HCT116 (cell line): Measurements from ENCODE around the gene ACP7. TPM values are rescaled to one million over a fixed set of nuclear protein-coding genes. Genes with fewer than 3 reads are reported as not detected.

ENCODE experiments used
- ATAC-seq: fragments of 200-7000 bp; cut with Tn5 transposase; 2 replicates; pipeline ENCODE4 v1.9.1; 2020; ENCODE audit warnings: mild to moderate bottlenecking, moderate library complexity
- BruUV-seq: library from RNA; stranded (reverse); fragments of 400-500 nt; replicated peaks from 2 replicates; lab custom pipeline; 2021; lab: Mats Ljungman, UMichigan
- CTCF ChIA-PET: fragments of 300-600 bp; sonication (Branson Sonifier 250); formaldehyde crosslinking; loops from one replicate; lab custom pipeline; 2021; ENCODE audit warnings: antibody characterized with exemption; lab: Charles Lee
- POLR2A ChIA-PET: fragments of 300-600, 350-600 bp; sonication (Branson Sonifier 250); formaldehyde crosslinking; loops from one replicate; lab custom pipeline; 2021; ENCODE audit warnings: antibody characterized with exemption; lab: Charles Lee
- RAD21 ChIA-PET, 2 experiments: fragments of 300-600 bp; sonication (Branson Sonifier 250); formaldehyde crosslinking; loops; one replicate each; lab custom pipeline; 2023; ENCODE audit warnings: low total read pairs in 2 of 2; ENCODE audit not compliant: uncharacterized antibody in 2 of 2, unreplicated experiment in 2 of 2, low non-redundant PET in 1 of 2; lab: Charles Lee
- DNase-seq: peaks from one replicate; pipeline ENCODE4 v3.0.0-alpha.2; 2010; ENCODE audit warnings: low read depth, low spot score
- H2AFZ ChIP-seq: fragments of 200-600 bp; shearing (Covaris generic), sonication (generic); 2 replicates; pipeline ENCODE4 v1.6.1; 2017; ENCODE audit warnings: low read depth, mixed run types, mixed read lengths, antibody characterized with exemption, low read length; ENCODE audit not compliant: poor library complexity, severe bottlenecking
- H3K27ac ChIP-seq: 2 replicates; pipeline ENCODE4 v1.5.1; 2012; ENCODE audit warnings: low read depth, low read length
- H3K27me3 ChIP-seq: fragments of 200-600 bp; sonication (generic); 2 replicates; pipeline ENCODE4 v1.6.1; 2016; ENCODE audit warnings: mixed run types, low read length, mixed read lengths; ENCODE audit not compliant: insufficient read depth
- H3K36me3 ChIP-seq, 2 experiments: fragments of 200-500 bp in 1 of 2; fragments of 200-600 bp in 1 of 2; sonication (Bioruptor generic) in 1 of 2; sonication (generic) in 1 of 2; 2 replicates each; pipeline versions ENCODE4 v1.5.1 to v1.6.1; 2014 to 2016; ENCODE audit warnings: low read length in 2 of 2, inconsistent platforms in 1 of 2, mixed read lengths in 1 of 2, mixed run types in 1 of 2; ENCODE audit not compliant: insufficient read depth in 2 of 2, control insufficient read depth in 1 of 2
- H3K4me1 ChIP-seq, 2 experiments: fragments of 200-600 bp in 1 of 2; sonication (generic) in 1 of 2; 2 replicates each; pipeline versions ENCODE4 v1.5.1 to v1.6.1; 2012 to 2017; ENCODE audit warnings: low read length in 2 of 2, inconsistent platforms in 1 of 2, mild to moderate bottlenecking in 1 of 2, mixed read lengths in 1 of 2, mixed run types in 1 of 2, moderate library complexity in 1 of 2; ENCODE audit not compliant: insufficient read depth in 2 of 2, control insufficient read depth in 1 of 2
- H3K4me2 ChIP-seq: fragments of 200-600 bp; sonication (generic); 2 replicates; pipeline ENCODE4 v1.6.1; 2017; ENCODE audit warnings: mixed run types, low read length, mixed read lengths
- H3K4me3 ChIP-seq, 2 experiments: fragments of 200-600 bp in 1 of 2; sonication (generic) in 1 of 2; replicated peaks in 1 of 2; 2 replicates each; pipeline ENCODE4 v1.5.1; 2011 to 2016; ENCODE audit warnings: low read length in 2 of 2, control low read depth in 1 of 2, low read depth in 1 of 2, mild to moderate bottlenecking in 1 of 2, mixed read lengths in 1 of 2, mixed run types in 1 of 2
- H3K79me2 ChIP-seq: fragments of 200-600 bp; sonication (generic); 2 replicates; pipeline ENCODE4 v1.6.1; 2017; ENCODE audit warnings: mild to moderate bottlenecking, mixed run types, low read length, moderate library complexity, mixed read lengths; ENCODE audit not compliant: insufficient read depth
- H3K9ac ChIP-seq: fragments of 200-600 bp; sonication (generic); 2 replicates; pipeline ENCODE4 v1.6.1; 2016; ENCODE audit warnings: low read length, mixed read lengths
- H3K9me2 ChIP-seq: fragments of 200-600 bp; sonication (generic), shearing (Covaris generic); 2 replicates; pipeline ENCODE4 v1.6.1; 2017; ENCODE audit warnings: mixed run types, mild to moderate bottlenecking, moderate library complexity; ENCODE audit not compliant: insufficient read depth
- H3K9me3 ChIP-seq, 2 experiments: fragments of 200-500 bp in 1 of 2; fragments of 200-600 bp in 1 of 2; sonication (Bioruptor generic) in 1 of 2; sonication (generic) in 1 of 2; 2 replicates each; pipeline ENCODE4 v1.6.1; 2014 to 2017; ENCODE audit warnings: low read length in 2 of 2, mixed read lengths in 2 of 2, inconsistent platforms in 1 of 2, low read depth in 1 of 2, mild to moderate bottlenecking in 1 of 2, mixed run types in 1 of 2, moderate library complexity in 1 of 2; ENCODE audit not compliant: control insufficient read depth in 1 of 2, insufficient read depth in 1 of 2
- H4K20me1 ChIP-seq: fragments of 200-600 bp; sonication (generic), shearing (Covaris generic); 2 replicates; pipeline ENCODE4 v1.6.1; 2017; ENCODE audit warnings: mixed run types, mild to moderate bottlenecking, moderate library complexity; ENCODE audit not compliant: insufficient read depth
- ATF3 ChIP-seq: IDR thresholded peaks from 2 replicates; pipeline ENCODE4 v1.6.1; 2012
- CTCF ChIP-seq, 3 experiments: fragments of 200-600 bp in 1 of 3; sonication (generic) in 1 of 3; IDR thresholded peaks in 2 of 3; conservative IDR thresholded peaks in 1 of 3; 2 replicates each; pipeline ENCODE4 v1.5.1; 2012 to 2017; ENCODE audit warnings: low read depth in 2 of 3, low read length in 2 of 3, antibody characterized with exemption in 1 of 3, borderline replicate concordance in 1 of 3, control low read depth in 1 of 3, mild to moderate bottlenecking in 1 of 3, mixed read lengths in 1 of 3, mixed run types in 1 of 3, moderate library complexity in 1 of 3; ENCODE audit not compliant: insufficient read depth in 1 of 3
- EGR1 ChIP-seq: IDR thresholded peaks from 2 replicates; pipeline ENCODE4 v1.6.1; 2012; ENCODE audit warnings: low read depth
- ELF1 ChIP-seq: IDR thresholded peaks from 2 replicates; pipeline ENCODE4 v1.6.1; 2012; ENCODE audit warnings: low read depth, borderline replicate concordance
- FOSL1 ChIP-seq: IDR thresholded peaks from 2 replicates; pipeline ENCODE4 v1.6.1; 2012; ENCODE audit warnings: low read depth
- JUND ChIP-seq: IDR thresholded peaks from 2 replicates; pipeline ENCODE4 v1.6.1; 2012
- RAD21 ChIP-seq: IDR thresholded peaks from 2 replicates; pipeline ENCODE4 v1.6.1; 2012; ENCODE audit warnings: low read depth, mild to moderate bottlenecking
- REST ChIP-seq: IDR thresholded peaks from 2 replicates; pipeline ENCODE4 v1.6.1; 2012; ENCODE audit warnings: low read depth
- SIN3A ChIP-seq: IDR thresholded peaks from 2 replicates; pipeline ENCODE4 v1.6.1; 2012; ENCODE audit warnings: low read depth
- SP1 ChIP-seq: IDR thresholded peaks from 2 replicates; pipeline ENCODE4 v1.6.1; 2012; ENCODE audit warnings: low read depth
- SRF ChIP-seq: IDR thresholded peaks from 2 replicates; pipeline ENCODE4 v1.6.1; 2012; ENCODE audit warnings: low read depth
- YY1 ChIP-seq: IDR thresholded peaks from 2 replicates; pipeline ENCODE4 v1.6.1; 2011; ENCODE audit warnings: low read length, low read depth, moderate library complexity, mild to moderate bottlenecking; ENCODE audit not compliant: insufficient replicate concordance; ENCODE audit errors: extremely low read depth
- ZBTB33 ChIP-seq: IDR thresholded peaks from 2 replicates; pipeline ENCODE4 v1.6.1; 2011; ENCODE audit warnings: mild to moderate bottlenecking, low read length, moderate library complexity; ENCODE audit not compliant: insufficient replicate concordance; ENCODE audit errors: extremely low read depth
- ZFX ChIP-seq: fragments of 450-650 bp; IDR thresholded peaks from 2 replicates; pipeline ENCODE4 v1.6.1; 2017
- ZNF274 ChIP-seq: fragments of 200-500 bp; sonication (Bioruptor generic); IDR thresholded peaks from 2 replicates; pipeline ENCODE4 v1.6.1; 2014; ENCODE audit warnings: mild to moderate bottlenecking, low read depth, low read length, inconsistent platforms
- intact Hi-C: fragments of 100-400 bp; cut with micrococcal nuclease; formaldehyde crosslinking; loops from 2 replicates; pipeline ENCODE4 v1.10.0; 2022
- total RNA-seq: library from RNA; stranded (reverse); gene quantifications from one replicate; pipeline ENCODE4 v1.2.1, GENCODE V29; 2021; ENCODE audit not compliant: unreplicated experiment

The ACP7 gene
- total RNA-seq, 1 experiment from 2014 or later = 4.7 TPM

- TF ChIP-seq SRF = no peak
- TF ChIP-seq CTCF (IDR thresholded peaks at IDR 0.05 in 2 of 3, conservative IDR thresholded peaks at IDR 0.05 in 1 of 3; ENCODE audit: borderline replicate concordance in 1 of 3, insufficient read depth in 1 of 3, low read depth in 2 of 3, low read length in 2 of 3) = no peak
- no peak for TF ChIP-seq ZBTB33
- TF ChIP-seq FOSL1 = no peak
- no peak for TF ChIP-seq SIN3A
Measured at GRCh38 chr19:39065928-39066327, 18.2 kb upstream of the ACP7 start (continued).

GRCh38 chr19:39067104-39067503 is 17.1 kb upstream of the ACP7 start:
- Histone ChIP-seq H3K4me2 (no peak overlapping the region), H3K36me3 (no peaks in the 10 kb centered on the region), H3K27me3 (no peaks in the 10 kb centered on the region), H4K20me1 (no peaks in the 10 kb centered on the region), H2AFZ (no peak overlapping the region), H3K9me2 (no peaks in the 10 kb centered on the region), H3K9ac (no peak overlapping the region), H3K4me1 (peaks cover 18 to 36% of the 10 kb centered on the region in 2 experiments), H3K9me3 (no peaks in the 10 kb centered on the region), H3K4me3 (no peak overlapping the region), H3K27ac (no peak overlapping the region), H3K79me2 (no peaks in the 10 kb centered on the region)
- ATAC-seq (no peak), DNase-seq (no peak)
- intact Hi-C loops = no loop called here
- ChIA-PET RAD21 (no interaction called here), CTCF (no interaction called here), POLR2A (no interaction called here)
- no TSS peak for BruUV-seq
- TF ChIP-seq JUND = no peak
- TF ChIP-seq FOSL1 = no peak
- TF ChIP-seq EGR1 = no peak
- no peak for TF ChIP-seq SP1
- TF ChIP-seq ZNF274 = no peak
- no peak for TF ChIP-seq ELF1
- TF ChIP-seq SRF = no peak
- no peak for TF ChIP-seq SIN3A
- TF ChIP-seq REST = no peak
- no peak for TF ChIP-seq ATF3
- no peak for TF ChIP-seq ZFX
- TF ChIP-seq YY1 = no peak
- no peak for TF ChIP-seq CTCF (IDR thresholded peaks at IDR 0.05 in 2 of 3, conservative IDR thresholded peaks at IDR 0.05 in 1 of 3; ENCODE audit: borderline replicate concordance in 1 of 3, insufficient read depth in 1 of 3, low read depth in 2 of 3, low read length in 2 of 3)
- no peak for TF ChIP-seq RAD21
